Effector memory CD4-positive, alpha-beta T cell (primary cell): ENCODE results near the gene GTSE1.

ENCODE experiments used
- DNase-seq, 3 donors: peaks; one replicate each; pipeline ENCODE4 v3.0.0-alpha.2; 2020
- H3K27ac ChIP-seq: 2 replicates; pipeline ENCODE4 v1.7.0; 2013; ENCODE audit warnings: mild to moderate bottlenecking, low read length, moderate library complexity; ENCODE audit not compliant: insufficient read depth, poor library complexity, severe bottlenecking
- H3K27me3 ChIP-seq: replicated peaks from 2 replicates; pipeline ENCODE4 v1.7.0; 2013; ENCODE audit warnings: mild to moderate bottlenecking, low read length; ENCODE audit not compliant: insufficient read depth, control insufficient read depth, poor library complexity, severe bottlenecking
- H3K36me3 ChIP-seq: 2 replicates; pipeline ENCODE4 v1.7.0; 2013; ENCODE audit warnings: mild to moderate bottlenecking, low read length, moderate library complexity; ENCODE audit not compliant: control insufficient read depth, insufficient read depth
- H3K4me1 ChIP-seq: 2 replicates; pipeline ENCODE4 v1.7.0; 2013; ENCODE audit warnings: low read length, mild to moderate bottlenecking; ENCODE audit not compliant: control insufficient read depth, insufficient read depth, poor library complexity, severe bottlenecking
- H3K4me3 ChIP-seq: 2 replicates; pipeline ENCODE4 v1.7.0; 2013; ENCODE audit warnings: low read length, low read depth, mild to moderate bottlenecking; ENCODE audit not compliant: insufficient read depth, poor library complexity, severe bottlenecking
- H3K9me3 ChIP-seq: 2 replicates; pipeline ENCODE4 v1.7.0; 2013; ENCODE audit warnings: mild to moderate bottlenecking, low read length, moderate library complexity; ENCODE audit not compliant: control insufficient read depth

The GTSE1 gene

DNA sequence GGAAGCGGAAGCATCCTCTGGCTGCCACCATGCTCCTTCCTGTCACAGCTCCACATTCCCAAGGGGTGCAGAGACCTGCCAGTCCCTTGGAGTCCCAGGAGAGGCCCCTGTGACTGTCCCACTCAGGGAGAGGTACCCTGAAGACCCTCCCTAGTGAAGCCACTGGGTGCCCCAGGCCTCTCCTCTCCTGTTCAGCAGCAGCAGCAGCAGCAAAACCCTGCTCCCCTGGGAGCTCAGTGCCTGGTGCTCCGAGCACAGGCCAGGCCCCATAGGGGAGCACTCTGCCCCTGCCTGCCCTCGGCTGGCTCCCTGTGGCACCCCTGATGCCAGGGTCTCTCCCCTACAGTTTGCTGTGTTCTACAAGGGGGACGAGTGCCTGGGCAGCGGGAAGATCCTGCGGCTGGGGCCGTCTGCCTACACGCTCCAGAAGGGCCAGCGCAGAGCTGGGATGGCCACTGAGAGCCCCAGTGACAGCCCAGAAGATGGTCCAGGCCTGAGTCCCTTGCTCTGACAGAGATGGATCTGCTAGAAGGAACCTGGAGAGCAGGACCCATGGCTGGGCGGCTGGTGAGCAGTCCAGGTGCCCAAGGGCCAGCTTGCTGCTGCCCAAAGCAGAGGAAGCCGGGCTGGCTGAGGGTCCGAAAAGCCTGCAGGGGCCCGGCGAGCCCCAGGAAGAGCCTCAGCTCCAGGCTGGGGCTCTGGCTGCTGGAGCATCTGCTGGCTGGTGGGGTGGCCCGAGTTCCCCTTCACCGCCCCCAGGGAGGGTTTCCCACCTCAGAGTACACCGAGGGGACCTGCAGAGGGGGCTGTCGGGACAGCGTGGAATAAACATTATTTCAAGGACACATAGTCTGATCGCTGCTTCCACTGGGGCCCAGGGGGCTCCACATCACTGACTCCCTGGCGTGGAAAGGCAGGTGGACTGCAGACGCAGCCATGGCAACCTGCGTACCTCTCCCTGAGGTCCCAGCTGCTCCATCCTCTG, 60.1 kb downstream of the GTSE1 start:
- no peaks in the 10 kb centered on the region for H3K4me1 ChIP-seq
- H3K27me3 ChIP-seq: no peaks in the 10 kb centered on the region
- no peak overlapping the region for H3K4me3 ChIP-seq
- H3K36me3 ChIP-seq: peaks cover 49% of the 10 kb centered on the region
- DNase-seq: no peak
- H3K27ac ChIP-seq: no peak overlapping the region
- no peaks in the 10 kb centered on the region for H3K9me3 ChIP-seq

DNA sequence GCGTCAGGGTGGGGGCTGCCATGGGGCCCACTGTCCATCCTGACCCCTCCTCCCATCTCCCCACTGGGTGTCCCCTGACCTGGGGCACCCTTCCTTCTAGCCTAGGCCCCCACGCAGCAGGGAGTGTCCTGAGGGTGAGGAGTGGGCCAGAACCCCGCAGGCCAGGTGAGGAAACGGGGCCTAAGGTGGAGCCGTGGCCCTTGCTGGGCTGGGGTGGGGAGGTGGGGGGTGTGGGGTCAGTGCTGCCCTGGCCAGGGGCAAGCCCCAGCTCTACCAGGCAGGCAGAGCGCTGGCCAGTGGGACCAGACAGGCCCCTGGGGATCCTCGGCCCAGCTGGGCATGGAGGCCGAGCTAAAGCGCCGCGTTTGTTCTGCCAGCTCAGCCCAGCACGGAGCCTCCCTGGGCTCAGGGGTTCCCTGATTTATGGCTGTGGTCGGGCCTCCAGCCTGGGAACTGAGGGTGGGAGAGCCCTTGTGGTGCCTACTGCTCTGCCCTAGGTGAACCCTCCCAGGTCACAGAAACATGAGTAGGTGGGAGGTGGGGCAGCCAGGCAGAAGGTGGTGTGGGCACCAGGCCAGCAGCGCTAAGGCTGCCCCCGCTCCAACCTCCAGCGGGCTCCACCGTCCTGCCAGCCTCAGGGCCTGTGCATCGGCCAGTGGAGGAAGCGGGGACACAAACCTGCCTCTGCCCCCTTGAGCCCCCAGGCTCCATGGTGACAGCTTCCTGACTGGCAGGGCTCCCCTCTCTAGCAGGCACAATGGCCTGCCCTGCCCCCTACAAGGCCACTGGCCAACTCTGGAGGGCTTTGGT, 61.2 kb downstream of the GTSE1 start:
- Histone ChIP-seq H3K27me3 (no peaks in the 10 kb centered on the region), H3K4me1 (no peaks in the 10 kb centered on the region), H3K36me3 (peaks cover 37% of the 10 kb centered on the region), H3K27ac (no peak overlapping the region), H3K4me3 (no peak overlapping the region), H3K9me3 (no peaks in the 10 kb centered on the region)
- no peak for DNase-seq

DNA sequence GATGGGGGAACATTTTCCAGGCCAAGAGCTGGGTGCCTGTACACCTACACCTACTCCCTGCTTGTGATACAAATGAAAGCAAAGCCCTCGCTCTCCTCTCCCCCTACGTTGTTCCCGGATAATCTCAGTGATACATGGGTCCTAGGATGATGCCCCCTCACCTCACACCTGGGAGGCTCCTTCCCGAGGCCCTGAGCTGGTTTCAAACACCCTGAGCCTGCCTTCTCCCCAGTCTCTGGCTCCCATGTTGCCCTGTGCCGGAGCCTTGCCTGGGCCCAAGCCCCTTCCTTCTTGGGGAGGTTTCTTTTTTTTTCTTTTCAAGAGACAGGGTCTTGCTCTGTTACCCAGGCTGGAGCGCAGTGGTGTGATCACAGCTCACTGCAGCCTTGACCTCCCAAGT, 62.1 kb downstream of the GTSE1 start:
- DNase-seq: no peak
- peaks cover 29% of the 10 kb centered on the region for H3K36me3 ChIP-seq
- H3K4me1 ChIP-seq: no peaks in the 10 kb centered on the region
- H3K27ac ChIP-seq: no peak overlapping the region
- no peak overlapping the region for H3K4me3 ChIP-seq
- no peaks in the 10 kb centered on the region for H3K27me3 ChIP-seq
- H3K9me3 ChIP-seq: no peaks in the 10 kb centered on the region

DNA sequence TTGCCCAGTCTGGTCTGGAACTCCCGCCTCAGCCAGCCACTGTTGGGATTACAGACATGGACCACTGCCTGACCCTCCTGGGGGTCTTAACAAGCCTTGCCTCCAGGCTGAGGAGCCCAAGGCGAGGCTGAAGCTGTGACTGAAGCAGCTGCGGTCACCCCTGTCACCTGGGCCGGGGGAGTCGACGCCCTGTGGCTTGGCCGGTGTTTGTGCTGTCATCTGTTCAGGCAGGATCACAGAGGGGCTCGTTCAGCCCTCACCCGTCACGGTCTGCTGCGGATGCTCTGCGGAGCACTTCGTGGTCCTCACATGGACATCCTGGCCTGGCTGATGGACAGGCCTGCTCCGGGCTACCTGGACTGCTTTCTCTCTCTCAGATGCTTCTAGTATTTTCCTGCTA, 62.7 kb downstream of the GTSE1 start:
- Histone ChIP-seq H3K27ac (no peak overlapping the region), H3K9me3 (no peaks in the 10 kb centered on the region), H3K4me1 (no peaks in the 10 kb centered on the region), H3K27me3 (no peaks in the 10 kb centered on the region), H3K36me3 (peaks cover 23% of the 10 kb centered on the region), H3K4me3 (no peak overlapping the region)
- DNase-seq: no peak

DNA sequence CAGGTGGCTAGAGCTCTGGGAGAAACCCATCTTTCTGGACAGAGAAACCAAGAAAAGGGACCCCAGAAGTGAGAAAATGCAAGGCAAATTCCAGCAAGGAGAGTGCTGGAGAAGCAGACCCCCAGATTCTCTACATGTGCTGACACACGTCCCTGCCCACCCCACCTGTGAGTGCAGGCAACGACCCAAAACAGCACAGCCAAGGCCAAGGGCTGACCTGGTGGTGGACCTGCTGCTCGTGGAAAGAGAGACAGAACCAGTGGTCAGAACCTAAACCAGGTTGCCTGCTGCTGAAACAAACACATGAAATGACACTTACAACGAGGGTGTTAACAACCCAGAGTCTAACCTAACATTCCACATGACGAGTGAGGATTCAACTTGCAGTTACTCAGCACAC, 63.4 kb downstream of the GTSE1 start:
- H3K36me3 ChIP-seq: peaks cover 21% of the 10 kb centered on the region
- no peaks in the 10 kb centered on the region for H3K9me3 ChIP-seq
- no peak for DNase-seq
- H3K27ac ChIP-seq: no peak overlapping the region
- H3K4me3 ChIP-seq: no peak overlapping the region
- H3K4me1 ChIP-seq: no peaks in the 10 kb centered on the region
- H3K27me3 ChIP-seq: no peaks in the 10 kb centered on the region

DNA sequence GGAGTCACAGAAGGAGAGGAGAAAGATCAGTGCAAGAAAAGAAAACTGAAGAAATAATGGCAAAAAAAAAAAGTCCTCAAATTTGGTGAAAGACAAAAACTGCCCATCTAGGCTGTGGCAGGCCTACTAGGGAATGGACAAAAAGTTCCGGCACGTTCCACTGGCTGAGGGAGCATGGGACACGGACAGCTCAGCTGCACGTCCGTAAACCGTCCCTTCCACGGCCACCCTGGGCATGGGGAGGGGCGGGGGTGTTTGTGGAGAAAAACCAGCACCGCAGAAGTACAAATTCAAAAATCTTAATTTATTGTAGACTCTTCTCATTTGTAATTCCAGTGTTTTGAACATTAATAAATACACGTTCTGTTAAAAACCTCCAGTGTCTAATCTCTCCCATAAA, 64.2 kb downstream of the GTSE1 start:
- Histone ChIP-seq H3K9me3 (no peaks in the 10 kb centered on the region), H3K4me1 (no peaks in the 10 kb centered on the region), H3K36me3 (peaks cover 17% of the 10 kb centered on the region), H3K4me3 (no peak overlapping the region), H3K27me3 (no peaks in the 10 kb centered on the region), H3K27ac (no peak overlapping the region)
- DNase-seq: no peak

DNA sequence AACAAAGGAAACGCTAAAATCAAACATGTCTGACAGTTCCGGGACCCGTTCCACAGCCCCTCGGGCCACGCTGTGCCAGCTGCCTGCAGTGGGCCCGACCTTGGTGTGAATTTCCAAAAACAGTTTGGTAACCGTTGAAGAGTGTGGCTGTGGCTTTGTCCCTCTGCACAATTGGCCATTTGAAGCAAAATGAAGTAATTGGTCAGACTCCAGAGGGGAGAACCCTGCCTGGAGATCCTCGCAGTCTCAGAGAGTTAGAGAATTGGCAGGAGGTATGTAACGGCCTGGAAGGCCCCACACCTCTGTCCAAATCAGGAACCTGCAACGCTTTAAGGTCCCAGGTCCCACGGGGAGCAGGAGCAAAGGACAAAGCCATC, 65.1 kb downstream of the GTSE1 start:
- no peaks in the 10 kb centered on the region for H3K27me3 ChIP-seq
- H3K4me1 ChIP-seq: no peaks in the 10 kb centered on the region
- H3K4me3 ChIP-seq: no peak overlapping the region
- peaks cover 9% of the 10 kb centered on the region for H3K36me3 ChIP-seq
- DNase-seq: no peak
- no peak overlapping the region for H3K27ac ChIP-seq
- no peaks in the 10 kb centered on the region for H3K9me3 ChIP-seq

DNA sequence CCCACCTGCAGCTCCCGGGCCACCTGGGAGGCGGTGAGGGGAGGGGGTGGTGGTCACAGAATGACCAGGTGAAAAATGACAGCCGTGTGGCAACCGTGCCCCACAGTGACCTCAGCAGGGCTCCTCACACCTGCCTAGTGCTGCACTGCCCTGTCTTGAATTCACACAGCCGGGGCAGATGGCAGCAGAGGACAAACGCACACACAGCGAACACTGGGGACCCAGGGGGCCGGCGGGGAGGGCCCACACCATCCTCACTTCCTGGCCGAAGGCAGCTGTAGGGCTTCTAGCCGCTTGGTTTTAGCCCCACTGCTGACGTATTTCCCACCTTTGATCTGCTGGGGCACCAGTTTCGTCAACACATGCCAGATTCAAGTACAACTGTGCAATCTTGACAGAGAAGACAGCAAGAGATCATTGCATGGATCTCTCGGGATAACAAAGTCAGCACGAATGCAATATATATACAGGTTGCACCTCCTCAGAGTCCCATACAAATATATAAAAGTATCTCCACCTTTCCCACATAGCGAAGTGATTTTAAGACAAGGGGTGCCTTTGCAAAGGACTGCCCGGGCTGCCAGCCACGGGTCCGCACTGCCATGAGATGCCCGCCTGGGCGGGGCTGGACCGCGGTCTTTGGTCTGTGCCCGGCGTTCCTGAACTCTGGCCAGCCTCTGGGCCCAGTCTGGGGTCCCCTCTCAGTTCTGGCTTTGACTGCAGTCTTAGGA, 65.7 kb downstream of the GTSE1 start:
- no peak overlapping the region for H3K27ac ChIP-seq
- peaks cover 4% of the 10 kb centered on the region for H3K36me3 ChIP-seq
- DNase-seq: no peak
- no peaks in the 10 kb centered on the region for H3K4me1 ChIP-seq
- no peaks in the 10 kb centered on the region for H3K9me3 ChIP-seq
- no peak overlapping the region for H3K4me3 ChIP-seq
- H3K27me3 ChIP-seq: no peaks in the 10 kb centered on the region

DNA sequence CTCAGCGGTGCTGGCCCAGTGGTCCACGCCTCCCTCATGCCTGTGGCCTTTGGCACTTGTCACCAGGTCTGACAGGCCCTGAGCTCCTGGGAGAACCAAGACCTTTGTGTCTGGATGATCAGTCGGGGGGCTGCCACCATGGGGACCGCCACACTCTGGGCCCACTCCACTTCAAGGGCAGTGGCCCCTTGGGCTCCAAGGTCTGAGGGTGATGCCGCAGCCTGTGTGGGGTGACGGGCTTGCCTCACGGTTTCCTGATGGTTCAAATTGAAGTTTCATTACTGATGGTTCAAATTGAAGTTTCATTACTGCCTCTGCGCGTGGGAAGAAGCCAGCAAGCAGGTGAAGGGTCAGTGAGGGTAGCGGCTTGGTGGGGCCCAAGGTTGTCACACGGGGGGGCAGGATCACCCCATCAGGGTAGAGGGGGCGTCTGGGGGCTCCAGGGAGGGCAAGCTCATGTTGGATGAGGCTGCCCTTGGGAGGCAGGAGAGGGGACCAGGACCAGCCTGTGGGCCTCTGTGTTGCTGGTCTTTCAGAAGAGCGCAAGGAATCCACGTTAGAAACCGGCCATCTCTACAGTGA, 66.4 kb downstream of the GTSE1 start:
- Histone ChIP-seq H3K36me3 (no peaks in the 10 kb centered on the region), H3K27ac (no peak overlapping the region), H3K27me3 (peaks cover 3% of the 10 kb centered on the region), H3K4me1 (no peaks in the 10 kb centered on the region), H3K9me3 (no peaks in the 10 kb centered on the region), H3K4me3 (no peak overlapping the region)
- no peak for DNase-seq
